DMS153 treated with DMSO at 0.1 percent for 48 hours (cell line): ENCODE results near the gene CFAP299.
"Not testable (repeated sequence)": the region's sequence is repeated elsewhere in the genome, so short reads cannot be mapped to it uniquely, and the experiment has no call there.

ENCODE experiments used
- DNase-seq: peaks from one replicate; lab custom pipeline; 2025; ENCODE audit not compliant: unreplicated experiment; lab: John Stamatoyannopoulos, UW

Gene CFAP299

DNA sequence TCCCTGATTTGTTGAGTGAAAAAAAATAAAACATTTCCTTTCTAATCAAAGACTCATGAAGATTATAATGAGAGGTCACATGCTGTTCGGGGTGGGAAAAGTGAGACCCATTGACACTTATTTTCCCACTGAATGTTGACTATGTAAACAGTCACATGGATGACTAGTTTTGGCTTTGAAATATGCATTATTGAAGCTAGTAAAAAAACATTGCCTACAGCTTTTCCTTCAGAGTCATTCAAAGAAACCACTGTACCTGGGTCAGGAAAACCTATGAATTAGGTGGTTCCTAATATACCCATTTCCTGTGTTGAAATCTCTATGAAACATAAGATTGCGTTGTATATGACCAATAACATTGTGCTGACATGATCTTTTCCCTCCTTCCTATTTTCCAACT is 251.2 kb downstream of the CFAP299 start:
- no peak for DNase-seq

DNA sequence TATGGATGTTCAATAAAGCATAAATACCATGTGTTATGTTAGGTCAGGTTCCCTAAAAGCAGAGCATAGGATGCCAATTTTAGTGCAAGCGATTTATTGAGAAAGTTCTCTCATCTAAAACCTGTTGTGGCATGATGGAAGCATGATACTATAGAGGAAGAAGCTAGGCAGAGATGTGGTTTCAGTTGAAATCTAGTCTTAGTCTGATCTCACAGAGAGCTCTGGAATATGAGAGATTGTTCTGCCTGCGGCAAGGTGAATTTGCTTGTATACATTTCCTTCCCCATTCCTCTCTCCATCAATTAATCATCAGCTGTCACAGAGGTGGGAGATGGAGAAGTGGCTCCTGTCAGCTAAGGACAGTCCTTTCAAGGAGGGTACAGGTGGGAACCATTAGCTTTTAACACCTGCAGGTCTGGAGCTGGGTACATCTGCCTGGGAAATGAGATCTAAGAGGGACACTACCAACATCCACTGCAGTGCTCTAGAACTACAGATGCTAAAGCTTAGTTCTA is 252.4 kb downstream of the CFAP299 start:
- DNase-seq: no peak

DNA sequence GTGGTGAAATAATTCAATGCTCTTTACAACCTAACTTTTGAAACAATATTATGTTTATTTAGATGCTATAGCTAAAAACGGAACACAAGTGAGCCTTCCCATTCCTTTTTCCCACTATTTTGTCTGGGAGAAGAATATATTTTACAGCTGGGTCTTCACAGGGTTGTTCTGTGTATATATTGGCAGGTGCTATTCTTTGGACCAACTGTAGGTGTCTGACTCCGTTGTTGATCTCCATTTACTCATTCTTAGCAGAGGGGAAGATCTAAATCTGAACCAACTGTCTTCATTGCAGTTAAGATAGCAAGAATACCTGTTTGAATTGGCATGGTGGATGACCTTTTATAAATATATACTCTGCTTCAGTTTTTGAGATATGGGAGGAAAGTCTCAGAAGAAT is 257.4 kb downstream of the CFAP299 start:
- DNase-seq: no peak

DNA sequence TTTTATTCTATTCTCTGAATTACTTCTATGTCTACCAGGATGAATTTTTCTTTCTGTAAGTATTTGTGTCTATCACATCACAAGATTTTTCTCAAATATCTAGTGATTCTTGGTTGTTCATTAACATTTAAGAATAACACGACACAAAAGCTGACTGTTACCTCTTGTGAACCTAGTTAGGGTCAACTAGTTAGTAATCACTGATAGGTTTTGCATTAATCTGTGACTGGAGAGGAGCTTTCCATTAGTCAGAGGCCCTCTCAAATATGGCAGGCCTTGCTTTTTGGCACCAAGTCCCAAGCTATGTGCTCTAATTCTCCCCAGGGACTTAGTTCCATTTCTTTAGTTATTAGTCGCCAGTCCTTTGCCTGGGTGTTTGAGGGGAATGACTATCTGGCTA is 259.2 kb downstream of the CFAP299 start:
- no peak for DNase-seq

DNA sequence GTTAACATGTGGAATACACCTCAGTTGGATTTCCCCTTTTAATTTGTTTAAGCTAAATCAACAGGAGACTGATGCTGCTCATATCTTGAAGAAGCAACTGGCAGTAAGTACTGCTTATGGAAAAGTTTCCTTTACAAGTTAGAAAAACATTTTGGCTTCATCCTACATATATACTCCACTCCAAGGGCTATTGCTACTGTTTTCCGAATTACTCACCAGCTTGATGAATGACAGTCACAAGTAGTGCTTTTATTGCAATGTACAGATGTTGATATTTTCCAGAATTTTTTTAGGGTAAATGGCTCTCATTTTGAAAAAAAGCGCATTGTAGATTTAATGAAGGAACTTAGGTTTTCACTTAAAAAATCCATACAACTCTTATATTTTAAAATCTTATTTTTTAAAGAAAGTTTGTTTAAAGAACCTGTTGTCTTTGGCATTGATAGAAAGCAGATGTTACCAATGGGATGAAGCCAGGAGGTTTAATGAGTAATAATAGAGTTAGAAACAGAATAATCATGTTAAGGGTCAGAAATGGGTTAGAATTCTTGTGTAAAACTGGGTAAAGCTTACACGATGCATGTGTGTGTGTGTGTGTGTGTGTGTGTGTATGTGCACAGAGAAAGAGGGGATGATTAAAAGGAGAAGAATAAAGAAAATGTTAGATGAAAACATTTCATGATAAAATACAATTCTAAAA is 272.9 kb downstream of the CFAP299 start:
- no peak for DNase-seq

DNA sequence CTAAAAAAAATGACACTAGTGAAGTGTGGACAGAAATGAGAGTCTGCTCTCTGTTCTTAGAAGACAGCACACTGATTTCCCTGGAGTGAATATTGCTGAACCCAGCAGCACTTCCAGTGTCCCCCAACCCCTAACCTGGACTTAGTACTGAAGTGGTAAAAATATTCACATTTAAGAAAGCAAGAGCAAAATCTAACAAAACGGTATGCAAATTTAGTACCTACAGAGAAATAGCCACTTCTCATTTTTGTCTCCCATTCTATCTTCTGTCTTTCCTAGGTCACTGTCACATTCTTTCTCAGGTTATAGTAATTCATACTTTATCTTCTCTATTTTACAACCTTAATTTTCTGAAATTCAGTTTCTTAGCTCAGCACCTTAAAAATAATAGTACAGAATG is 274.7 kb downstream of the CFAP299 start:
- no peak for DNase-seq

DNA sequence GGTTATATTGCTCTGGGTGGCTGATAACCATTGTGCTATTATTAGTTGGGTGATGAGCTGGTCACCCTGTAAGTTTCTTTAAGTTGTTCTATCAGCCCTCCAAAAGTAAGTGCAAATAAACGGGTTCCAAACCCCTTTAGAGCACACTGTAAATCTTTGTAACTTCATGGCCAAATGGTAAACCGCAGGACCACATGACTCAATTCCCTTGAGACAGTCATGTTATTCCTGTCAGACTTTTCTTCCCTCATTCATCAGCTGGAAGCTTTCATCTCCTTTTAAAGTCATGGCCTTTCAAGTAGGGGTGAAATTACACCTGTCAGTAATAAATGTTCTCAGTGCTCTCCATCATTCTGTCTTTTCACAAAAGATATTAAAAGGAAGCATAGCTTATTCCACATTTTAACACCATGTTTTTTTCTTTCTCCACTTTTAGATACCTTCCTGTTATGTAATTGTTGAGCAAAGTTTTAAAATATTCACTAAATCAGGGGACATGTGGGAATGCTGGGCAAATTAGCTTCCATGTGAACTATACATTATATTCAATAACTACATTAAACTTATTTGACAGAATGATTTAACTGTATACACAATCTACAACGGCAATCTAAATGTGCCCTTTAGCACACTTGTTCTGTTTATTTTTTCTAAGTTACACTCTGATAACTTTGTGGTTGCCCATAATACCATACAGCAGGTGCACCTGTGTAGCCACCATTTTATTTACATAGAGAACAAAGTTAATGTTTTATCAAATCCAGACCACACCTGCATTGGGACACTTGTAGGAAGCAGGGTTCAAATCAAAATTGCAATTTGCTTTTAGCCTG is 275.5 kb downstream of the CFAP299 start:
- DNase-seq: peak; percentile 28

DNA sequence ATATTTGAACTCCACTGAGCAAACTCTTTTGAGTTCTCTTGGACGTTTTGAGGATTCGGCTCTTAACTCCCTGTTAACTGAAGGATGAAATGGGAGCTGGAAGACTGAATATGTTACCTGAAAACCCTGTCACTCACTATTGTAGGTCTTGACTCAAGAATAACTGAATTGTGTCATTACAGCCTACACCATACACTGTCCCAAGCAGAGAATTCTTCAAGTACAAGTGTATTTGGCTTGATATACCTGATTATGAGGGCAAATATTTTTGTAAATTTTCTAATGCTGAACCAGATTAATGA is 276.1 kb downstream of the CFAP299 start:
- DNase-seq: no peak

DNA sequence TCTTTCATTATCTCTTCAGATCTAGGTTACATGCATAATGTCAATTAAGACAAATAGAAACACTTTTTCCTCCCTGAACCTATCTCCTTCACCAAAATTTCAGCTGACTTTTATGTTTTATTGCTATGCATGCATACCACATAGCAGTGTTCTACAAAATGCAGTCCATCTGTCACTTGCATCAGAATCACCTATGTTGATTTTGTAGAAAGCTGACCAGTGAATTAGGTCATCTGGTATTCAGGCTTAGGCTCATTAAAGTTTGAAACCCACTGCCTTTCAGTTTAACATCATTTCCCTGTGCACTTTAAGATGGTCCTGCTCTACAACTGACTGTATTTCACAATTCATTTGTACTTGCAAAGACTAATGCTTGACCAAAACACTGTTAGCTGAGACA is 277.9 kb downstream of the CFAP299 start:
- no peak for DNase-seq

DNA sequence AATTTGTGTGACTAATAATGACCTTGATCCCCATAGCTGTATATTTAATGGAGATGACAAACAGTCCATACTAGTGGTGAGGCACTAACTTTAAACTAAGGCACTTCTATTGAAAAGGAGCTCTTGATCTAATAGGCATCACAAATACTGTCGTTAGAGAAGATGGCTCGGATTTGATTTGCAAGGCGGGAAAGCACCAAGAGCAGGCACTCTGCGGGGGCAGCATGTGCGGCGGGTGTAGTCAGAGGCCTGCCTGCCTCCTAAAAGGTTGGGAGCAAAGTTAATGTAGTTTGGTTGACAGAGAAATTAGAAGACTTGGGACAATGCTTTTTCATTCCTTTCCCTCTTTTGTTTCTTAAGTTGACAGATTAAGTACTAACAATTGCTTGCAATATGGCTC is 278.8 kb downstream of the CFAP299 start:
- no peak for DNase-seq

DNA sequence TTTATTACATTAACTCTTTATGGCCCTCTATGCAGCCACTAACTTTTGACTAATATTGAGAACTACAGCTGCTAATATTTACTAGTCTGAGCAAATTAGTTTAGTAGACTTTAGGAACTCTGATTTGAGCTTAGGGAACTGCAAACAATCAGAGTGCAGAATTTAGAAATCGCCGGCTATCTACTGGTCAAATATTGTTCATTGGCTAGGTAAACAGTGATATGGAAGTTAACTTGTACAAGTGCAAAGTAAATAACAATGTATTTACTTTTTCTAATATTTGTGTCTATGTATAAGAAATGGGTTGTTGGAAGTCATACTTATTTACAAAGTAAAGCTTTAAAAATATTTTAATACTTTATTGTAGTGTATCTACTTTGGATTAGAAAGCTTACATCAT is 279.6 kb downstream of the CFAP299 start:
- DNase-seq: no peak

DNA sequence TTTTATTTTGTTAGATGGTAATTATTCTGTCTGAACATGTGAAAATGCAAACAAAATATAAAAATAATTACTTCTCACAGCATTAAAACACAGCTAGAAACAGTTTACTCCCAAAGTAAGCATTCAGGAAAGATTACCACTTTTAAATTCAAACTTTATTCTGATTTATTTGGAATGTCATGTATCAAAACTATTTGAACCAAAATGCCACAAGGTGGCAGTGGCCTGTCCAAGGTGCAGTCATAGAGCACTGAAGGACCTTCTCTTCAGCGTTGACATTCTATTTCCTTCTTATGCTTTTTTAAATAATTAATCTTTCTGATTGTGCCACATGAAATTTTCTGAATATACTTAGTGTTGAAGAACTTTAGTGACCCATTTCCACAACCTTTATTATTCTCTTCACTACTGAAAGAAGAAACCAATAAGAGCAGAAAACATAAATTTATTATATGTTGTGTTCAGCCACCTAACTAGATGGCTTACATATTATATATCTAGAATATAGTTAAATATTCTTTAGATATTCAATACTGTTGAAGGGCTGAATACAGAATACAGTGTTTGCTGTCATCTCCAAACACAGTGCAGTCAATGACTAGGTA is 283.6 kb downstream of the CFAP299 start:
- DNase-seq: no peak

DNA sequence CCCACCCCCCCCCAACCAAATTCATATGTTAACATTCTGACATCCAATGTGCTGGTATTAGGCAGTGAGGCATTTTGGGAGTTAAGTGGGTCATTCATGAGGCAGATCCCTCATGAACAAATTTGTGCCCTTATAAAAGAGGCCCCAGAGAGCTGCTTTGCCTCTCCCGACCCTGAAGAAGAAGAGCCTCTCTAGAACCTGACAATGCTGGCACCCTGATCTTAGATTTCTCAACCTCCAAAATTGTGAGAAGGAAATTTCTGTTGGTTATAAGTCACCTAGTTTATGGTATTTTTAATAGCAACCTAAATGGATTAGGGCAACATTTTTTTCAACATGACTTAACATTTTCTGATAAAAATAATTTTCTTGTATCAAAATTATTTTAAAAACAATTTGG is 296.3 kb downstream of the CFAP299 start:
- DNase-seq: no peak

DNA sequence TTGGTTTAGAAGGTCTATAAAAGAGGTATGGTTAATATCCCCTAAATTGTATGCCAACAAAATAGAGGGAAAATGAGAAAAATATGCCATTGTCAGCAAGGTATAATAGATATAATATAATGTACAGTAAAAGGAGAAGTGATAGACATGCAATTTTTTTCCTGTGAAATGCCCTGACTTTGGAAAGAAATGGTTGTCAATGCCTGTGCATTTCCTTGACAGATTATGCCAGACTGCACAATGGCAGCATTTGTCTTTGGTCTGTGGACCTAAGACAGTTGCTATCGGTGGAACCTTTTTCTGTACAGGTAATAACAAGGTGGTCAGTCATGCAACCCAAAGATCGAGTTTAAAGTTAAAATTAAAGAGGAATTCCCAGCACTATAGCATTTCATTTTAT is 301.7 kb downstream of the CFAP299 start:
- no peak for DNase-seq

DNA sequence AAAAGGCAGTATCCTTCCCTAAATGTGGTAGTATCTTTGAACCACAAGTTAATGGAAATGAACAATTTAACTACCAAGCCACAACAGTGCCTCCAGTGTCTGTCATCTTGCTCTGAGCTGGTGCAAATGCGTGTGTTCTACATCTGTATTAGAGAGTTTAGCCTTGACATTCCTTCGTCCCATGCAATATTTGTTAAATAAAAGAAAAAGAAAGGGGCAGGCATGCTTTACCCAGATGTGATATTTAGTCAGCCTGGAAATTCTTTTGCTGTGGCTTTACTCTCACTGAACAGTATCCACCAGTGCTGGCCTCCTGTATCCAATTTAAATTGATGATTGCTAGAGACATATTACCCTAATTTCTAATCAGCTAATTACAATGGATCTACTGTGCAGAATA is 310.5 kb downstream of the CFAP299 start:
- no peak for DNase-seq

DNA sequence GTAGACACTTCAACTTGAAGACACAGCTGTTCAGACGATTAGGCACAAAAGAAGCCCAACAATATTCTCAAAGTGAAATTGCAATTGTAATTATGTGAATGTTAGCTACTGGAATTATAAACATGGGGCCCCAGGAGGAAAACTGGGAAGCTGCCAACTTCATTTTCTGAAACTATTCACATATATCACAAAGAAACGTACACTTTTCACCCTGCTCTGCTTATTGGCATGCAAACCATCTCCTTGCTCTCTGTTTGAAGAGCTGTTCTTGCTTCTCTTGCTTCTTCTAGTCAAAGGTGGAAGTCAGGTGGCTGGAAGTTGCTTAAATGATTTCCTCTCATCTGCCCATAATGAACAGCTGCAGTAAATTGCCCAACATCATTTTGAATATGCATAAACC is 320.1 kb downstream of the CFAP299 start:
- no peak for DNase-seq

DNA sequence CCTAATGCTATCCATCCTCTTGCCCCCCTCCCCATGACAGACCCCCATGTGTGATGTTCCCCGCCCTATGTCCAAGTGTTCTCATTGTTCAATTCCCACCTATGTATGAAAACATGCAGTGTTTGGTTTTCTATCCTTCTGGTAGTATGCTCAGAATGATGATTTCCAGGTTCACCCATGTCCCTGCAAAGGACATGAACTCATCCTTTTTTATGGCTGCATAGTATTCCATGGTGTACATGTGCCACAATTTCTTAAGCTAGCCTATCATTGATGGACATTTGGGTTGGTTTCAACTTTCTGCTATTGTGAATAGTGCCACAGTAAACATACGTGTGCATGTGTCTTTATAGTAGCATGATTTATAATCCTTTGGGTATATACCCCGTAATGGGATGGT is 334.6 kb downstream of the CFAP299 start:
- DNase-seq: not testable (repeated sequence)

DNA sequence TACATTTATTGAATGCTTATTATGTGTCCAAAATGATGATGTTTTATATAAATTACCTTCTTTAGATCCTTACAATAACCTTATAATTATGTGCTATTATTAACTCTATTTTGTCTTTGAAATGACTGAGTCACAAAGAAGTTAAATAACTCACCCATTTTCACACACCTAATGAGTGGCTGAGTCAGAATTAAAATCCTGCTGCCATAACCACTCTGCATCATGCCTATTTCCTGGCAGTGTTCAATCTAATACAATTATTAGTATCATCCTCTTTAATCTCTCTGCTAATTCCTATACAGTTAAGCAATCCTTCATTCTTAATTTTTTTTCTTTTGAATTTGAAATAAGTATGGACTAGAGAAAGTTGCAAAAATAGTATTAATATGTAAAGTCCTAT is 342.9 kb downstream of the CFAP299 start:
- DNase-seq: no peak

DNA sequence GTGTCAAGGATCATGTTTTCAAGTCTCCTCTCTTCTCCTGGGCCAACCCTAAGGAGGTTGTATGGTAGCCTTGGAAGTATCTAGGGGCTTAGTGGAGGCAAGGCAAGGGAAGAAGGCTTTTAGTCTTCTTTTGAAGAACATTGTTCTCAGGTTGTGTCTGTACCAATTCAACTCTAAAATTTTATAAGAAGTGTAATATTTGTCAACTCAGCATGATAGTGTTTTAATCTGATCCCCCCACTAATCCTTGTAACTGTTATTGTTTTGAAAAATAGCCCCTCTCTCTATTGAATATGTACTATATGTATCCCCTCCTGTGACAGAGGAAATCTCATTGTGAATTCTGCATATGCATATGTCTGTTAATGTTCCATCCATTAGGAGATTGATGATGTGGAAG is 345.4 kb downstream of the CFAP299 start:
- no peak for DNase-seq

DNA sequence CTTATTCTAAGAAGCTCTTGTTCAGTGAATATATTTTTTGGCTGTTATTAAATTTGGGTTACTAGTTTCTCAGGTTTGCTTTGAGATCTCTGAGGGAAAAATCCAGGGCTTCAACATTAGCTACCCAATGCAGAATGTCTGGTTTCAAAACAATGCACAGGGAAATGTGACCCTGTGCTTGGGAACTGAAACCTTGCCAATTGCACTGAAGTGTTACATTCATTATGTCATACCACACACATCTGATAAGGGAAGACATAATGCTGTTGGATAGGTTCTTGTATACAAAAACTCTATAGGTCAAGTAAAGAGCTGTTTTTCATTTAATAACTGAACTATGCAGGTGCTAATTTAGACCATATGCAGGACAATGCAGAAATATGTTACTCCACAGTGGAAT is 349.7 kb downstream of the CFAP299 start:
- no peak for DNase-seq

DNA sequence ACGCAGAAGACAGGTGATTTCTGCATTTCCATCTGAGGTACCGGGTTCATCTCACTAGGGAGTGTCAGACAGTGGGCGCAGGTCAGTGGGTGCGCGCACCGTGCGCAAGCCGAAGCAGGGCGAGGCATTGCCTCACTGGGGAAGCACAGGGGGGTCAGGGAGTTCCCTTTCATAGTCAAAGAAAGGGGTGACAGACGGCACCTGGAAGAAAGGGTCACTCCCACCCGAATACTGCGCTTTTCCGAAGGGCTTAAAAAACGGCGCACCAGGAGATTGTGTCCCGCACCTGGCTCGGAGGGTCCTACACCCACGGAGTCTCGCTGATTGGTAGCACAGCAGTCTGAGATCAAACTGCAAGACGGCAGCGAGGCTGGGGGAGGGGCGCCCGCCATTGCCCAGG is 352.2 kb downstream of the CFAP299 start:
- DNase-seq: not testable (repeated sequence)

DNA sequence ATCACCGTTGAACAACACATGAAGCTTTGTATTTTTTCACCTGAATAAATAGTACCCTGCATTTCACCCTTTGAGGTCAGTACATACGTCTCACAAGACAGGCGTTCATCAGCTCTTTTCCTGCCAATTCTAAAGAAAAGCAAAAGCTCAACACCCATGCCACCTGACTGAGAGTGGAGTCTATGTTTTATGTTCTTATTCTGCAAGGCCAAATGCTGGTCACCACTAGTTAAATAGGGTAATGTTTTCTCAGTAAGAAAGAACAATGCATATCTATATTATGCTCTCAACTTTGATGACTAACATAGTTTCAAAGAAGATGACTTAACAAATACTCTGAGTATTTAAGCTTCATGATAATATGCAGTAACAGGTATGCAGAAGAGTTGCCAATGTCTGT is 358.6 kb downstream of the CFAP299 start:
- DNase-seq: no peak
